ENCODE results near the gene CCDC18.
"Not testable (repeated sequence)": the region's sequence is repeated elsewhere in the genome, so short reads cannot be mapped to it uniquely, and the experiment has no call there.

The CCDC18 gene

DNA sequence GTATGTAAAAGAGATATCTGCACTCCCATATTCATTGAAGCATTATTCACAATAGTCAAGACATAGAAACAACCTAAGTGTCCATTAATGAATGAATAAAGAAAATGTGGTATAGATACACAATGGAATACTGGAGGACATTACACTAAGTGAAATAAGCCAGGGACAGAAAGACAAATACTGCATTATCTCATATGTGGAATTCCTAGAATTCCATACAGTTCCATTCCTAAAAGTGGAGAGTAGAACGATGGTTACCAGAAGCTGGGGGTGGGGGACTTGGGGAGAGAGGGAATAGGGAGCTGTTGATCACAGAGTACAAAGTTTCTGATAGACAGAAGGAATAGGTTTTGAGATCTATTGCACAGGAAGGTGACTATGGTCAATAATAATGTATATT, 7.7 kb upstream of the CCDC18 start:
- no peak for DNase-seq

GRCh38 chr1:93174638-93175037, 5.9 kb upstream of the CCDC18 start:
- not testable (repeated sequence) for DNase-seq

- DNase-seq: no peak
These were observed 2.5 kb upstream of the CCDC18 start for GRCh38 chr1:93177991-93178390.

GRCh38 chr1:93178418-93178817, 2.1 kb upstream of the CCDC18 start:
- DNase-seq: no peak

DNA sequence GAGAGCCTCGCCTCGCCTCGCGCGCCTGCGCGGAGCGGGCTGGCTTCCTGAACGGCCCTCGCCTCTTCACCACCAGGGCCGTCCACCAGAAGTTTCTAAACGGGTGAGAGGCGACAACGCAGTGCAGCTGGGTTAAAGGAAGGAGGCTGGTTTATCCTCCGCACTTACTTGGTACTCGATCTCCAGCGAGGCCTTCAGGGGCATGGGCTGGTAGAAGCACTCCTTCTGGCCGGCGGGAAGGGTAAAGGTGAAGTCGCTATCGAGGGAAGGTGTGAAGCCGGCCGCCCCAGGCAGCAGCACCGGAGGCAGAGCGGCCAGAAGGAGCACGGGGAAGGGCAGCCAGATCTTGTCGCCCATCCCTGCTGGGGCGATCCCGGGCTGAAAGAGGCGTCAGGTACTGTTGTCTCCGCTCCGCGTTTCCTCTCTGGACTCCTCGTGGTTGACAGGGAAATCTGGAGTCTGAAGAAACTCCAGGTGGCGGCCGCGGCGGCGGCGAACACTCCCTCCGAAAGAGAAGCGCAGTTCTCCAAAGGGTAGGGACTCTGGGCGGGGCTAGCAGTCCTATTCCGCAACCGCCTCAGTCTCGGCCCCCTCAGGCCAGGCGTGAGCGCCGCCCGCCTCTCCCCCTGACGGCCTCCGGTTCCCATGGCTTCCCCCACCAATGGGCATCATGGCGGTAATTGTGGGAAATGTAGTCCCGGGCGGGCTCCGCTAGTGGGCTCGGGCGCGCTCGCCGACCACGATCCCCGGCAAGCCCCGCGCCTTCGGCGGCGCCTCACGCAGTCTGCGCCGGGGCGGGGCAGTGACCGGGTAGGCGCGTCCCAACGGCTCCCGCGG, 420 bp upstream of the CCDC18 start, which contains the start of gene TMED5:
Gene TMED5 (minus strand): TSS at position 528 of the 837 bp plus-strand sequence. CDS start 171 bp downstream, at position 357.
- DNase-seq: peak; percentile 96

- DNase-seq: no peak
These were observed 6.1 kb downstream of the CCDC18 start for GRCh38 chr1:93186667-93187066.

DNA sequence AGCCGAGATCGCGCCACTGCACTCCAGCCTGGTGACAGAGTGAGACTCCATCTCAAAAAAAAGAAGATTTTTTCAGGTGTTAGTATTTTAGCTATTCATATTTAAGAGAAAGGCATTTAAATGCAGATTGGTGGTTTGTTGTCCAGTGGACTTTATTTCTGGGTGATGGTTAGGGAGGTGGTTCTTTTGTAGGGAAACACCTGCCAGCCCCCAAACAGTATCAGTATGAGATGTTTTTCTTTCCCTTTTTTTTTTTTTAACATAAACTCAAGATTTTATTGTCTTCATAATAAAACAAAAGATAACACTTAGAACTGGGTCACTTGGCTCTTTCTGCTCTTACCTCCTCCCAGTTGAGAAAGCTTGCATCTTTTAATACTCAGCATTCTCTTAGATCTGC, 9.9 kb downstream of the CCDC18 start:
- no peak for DNase-seq

DNA sequence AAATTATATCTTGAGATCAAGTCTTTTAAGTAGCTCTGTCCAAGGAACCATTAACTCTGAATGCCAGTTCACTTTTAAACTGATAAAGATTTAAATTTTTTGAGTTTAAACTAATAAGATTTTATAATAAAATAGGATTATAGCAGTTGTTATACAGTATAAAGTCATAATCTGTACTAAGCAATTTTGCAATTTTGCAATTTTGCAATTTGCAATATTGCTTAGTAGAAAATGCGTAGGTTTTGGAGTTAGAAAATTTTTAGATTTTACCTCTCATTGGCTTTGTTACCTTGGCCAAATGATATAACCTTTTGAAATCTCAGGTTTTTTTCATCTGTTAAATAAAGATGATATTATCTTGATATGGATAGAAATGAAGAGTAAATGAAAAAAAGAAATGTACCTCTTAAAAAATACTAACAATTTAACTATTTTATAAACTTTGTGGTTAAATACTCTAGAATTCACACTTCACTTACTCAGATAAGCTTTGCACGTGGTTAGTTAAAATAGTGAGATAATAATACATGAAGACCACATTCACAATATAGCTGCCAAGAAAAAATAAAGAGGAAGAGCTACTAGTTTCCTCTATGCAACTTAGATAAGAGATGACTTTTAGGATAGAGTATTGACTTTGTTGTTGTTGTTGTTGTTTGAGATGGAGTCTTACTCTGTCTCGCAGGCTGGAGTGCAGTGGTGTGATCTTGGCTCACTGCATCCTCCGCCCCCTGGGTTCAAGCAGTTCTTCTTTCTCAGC, 13.9 kb downstream of the CCDC18 start:
- DNase-seq: no peak

- no peak for DNase-seq
These were observed 16.1 kb downstream of the CCDC18 start for GRCh38 chr1:93196591-93196990.

GRCh38 chr1:93199150-93199549, 18.6 kb downstream of the CCDC18 start:
- DNase-seq: no peak

DNA sequence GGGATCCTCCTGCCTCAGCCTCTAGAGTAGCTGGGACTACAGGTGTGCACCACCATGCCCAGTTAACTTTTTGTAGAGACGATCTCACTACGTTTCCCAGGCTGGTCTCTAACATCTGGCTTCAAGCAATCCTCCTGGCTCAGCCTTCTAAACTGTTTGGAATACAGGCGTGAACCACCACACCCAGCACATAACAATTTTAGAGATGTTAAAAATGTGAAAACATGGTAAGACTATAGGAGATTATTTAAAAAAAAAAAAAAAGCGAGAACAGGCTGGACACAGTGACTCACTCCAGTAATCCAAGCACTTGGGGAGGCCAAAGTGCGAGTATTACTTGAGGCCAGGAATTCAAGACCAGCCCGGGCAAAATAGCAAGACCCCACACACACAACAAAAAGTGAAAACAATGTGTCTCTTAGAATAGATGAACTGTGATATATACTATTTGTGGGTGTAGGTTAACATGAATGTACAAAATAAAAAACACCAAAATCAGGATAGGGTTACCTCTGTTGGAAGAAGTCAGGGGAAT, 19.6 kb downstream of the CCDC18 start:
- no peak for DNase-seq

DNA sequence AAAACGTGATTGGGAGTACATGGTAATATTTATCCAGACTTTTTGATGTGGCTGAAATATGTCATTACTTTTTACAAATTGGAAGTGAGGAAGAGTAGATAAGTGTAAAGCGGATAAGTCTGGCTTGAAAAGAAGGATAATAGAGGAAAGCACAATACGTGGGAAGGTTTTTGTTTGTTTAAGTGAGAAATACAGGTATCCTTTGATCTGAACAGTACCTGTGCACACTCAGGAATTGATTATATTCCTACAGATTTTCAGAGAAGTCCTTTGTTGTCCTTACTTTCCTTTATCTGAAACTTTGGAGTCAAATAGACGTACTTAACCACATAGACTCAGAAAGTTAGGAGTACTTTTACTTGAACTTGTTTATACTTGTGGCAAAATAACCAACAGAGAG, 20.2 kb downstream of the CCDC18 start:
- no peak for DNase-seq

DNA sequence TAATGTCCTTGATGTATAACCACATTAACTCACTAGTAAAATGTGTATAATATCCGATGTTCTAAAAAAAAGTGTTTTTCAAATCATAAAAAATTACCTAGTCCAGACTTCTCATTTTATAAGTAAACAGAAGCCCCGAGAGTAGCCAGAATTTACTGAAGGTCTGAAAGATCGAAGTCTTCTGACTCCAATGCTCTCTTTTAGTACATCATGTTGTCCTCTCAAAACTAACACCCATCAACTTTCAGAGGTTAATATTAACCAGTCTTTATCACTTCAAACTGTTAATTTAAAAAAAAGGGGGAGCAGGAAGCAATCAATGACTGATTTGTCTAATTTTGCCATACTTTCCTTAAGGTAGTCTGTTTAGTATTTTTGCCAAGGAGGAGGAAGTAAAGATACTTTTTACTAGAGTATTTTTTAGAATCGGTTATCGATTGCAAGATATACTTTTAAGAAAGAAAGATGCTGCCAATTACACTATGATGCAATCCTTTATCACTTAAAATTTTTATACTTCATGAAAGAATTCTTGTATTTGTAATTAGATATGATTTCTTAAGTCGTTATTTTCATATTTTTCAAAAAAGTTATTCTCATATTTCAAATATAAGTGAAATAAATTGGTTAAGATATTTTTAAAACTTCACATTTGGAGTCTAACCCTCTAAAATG, 25.5 kb downstream of the CCDC18 start:
- no peak for DNase-seq

GRCh38 chr1:93206567-93206954, 26.0 kb downstream of the CCDC18 start:
- no peak for DNase-seq

GRCh38 chr1:93207211-93207610, 26.7 kb downstream of the CCDC18 start:
- no peak for DNase-seq

DNA sequence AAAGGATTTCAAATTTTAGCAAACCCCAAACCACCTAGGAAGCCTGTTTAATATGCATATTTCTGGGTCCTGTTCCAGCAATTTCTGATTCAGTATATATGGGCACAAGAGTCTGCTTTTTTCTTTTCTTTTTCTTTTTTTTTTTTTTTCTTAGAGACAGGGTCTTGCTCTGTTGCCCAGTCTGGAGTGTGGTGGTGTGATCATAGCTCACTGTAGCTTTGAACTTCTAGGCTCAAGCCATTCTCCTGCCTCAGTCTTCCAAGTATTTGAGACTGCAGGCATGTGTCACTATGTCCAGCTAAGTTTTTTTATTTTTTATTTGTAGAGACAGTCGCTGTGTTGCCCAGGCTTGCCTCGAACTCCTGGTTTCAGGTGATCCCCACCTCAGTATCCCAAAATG, 34.8 kb downstream of the CCDC18 start:
- DNase-seq: no peak

GRCh38 chr1:93219443-93219842, 38.9 kb downstream of the CCDC18 start:
- no peak for DNase-seq

DNA sequence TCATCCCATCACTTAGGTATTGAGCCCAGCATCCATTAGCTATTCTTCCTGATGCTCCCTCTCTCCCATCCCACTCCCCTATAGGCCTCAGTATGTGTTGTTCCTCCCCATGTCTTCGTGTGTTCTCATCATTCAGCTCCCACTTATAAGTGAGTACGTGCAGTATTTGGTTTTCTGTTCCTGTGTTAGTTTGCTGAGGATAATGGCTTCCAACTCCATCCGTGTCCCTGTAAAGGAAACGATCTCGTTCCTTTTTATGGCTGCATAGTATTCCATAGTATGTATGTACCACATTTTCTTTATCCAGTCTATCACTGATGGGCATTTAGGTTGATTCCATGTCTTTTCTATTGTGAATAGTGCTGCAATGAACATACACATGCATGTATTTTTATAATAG, 40.2 kb downstream of the CCDC18 start:
- DNase-seq: not testable (repeated sequence)

DNA sequence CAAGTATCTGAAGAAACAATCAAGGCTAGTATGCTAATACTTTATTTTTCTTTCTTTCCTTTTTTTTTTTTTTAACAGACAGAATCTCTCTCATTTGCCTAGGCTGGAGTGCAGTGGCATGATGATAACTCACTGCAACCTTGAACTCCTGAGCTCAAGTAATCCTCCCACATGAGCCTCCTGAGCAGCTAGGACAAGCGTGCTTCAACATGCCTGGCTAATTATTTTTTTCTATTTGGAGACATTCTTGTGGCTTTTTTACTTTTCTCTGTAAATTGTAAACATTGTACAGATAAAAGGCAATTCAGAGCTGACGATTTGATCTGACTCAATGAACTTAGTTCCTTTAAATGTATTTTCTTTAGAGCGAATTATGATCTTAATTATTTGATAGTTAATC, 41.4 kb downstream of the CCDC18 start:
- no peak for DNase-seq

DNA sequence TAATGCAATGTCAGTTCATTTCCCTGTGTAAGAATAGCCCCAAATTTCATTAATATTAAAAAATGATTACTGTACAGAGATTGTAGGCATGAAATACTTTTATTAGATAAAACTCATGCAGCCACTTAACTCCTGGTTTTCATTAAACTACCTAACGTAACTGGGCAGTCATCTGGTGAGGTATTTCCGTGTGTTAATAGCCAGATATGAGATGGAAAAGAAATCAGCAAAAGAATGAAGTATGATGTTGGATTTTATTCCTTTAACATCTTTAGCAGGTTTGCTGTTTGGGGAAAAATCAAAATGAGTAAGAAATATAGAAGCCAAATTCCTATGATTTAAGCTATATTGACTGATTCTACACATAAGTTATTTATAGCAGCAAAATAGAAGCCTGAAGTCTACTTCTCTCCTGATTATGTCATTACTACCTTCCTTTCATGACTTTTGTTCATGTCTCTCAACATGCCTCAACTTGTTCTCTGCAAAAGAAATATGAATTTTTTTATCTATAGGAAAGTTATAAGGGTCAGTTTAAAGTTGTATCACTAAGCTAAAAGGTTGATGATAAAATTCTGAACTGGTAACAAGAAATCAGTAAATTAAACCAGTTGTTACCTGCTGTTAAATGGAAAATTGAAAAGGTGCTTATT, 42.6 kb downstream of the CCDC18 start:
- DNase-seq: no peak

DNA sequence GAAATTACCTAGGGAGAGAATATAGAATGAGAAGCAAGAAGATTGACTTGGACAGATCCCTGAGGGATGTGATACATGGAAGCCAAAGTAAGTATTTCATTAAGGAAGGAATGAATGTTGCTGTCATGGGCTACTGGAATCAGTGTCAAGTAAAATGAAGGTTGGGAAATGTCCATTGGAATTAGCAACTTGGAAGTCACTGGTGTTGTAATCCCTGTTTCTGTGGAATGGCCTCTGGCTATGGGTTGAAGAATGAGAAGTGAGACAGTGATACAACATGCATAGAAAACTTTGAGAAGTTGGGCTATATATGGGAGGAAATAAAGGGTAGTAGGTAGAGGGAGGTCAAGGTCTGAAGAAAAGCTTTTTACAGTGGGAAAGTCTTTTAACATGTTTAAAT, 54.7 kb downstream of the CCDC18 start:
- DNase-seq: no peak

GRCh38 chr1:93237021-93237420, 56.5 kb downstream of the CCDC18 start:
- DNase-seq: no peak

GRCh38 chr1:93238425-93238824, 57.9 kb downstream of the CCDC18 start:
- peak; percentile 6 for DNase-seq

Data from NCI-H774 (cell line).